ENCODE results near the gene AGBL3.

Gene AGBL3

DNA sequence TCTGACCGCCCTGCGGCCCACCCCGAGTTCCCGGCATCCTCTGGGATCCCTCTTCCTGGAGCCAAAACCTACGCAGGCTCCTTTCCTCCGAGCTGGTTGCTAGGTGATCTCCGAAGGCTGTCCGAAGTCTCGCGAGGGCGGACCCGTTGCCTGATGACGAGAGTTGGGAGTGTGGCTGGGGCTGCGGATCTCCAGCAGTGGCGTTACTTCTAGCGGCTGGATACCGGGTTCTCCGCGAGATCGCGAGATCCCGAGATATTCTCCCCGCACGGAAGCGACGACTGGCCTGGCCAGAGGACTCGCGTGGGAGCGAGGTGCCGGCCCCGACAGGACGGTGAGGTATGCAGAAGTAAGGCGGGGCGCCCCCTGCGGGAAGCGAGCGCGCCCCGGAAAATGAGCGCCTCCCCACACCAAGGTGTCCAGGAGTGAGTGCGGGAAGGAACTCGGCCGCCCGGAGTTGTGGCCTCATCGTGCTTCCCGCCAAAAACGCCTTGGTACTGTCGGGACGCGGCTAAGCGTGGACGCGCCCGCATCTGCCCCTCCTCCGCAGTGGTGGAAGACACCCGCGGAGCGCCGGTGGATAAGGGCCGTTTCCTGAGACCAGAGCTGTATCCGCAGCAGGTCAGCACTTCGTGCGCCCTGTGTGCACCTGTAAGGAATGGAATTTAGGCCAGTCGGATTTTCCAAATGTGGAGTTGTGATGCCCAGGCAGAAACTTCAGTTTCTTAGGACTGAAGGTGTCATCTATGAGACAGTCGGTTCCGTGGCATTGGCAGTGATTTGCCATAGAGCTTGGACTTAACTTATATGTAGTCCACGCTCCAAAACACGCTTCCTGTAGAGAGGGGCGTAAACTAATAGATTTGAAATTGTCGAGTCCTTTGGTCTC is at the start of gene AGBL3:
AGBL3 (plus strand) TSS at position 146 of the 889 bp plus-strand sequence. CDS start 1,426 bp downstream, outside the sequence.
- H3K4me3 ChIP-seq: peak within 1 kb of the TSS; percentile 94
- peak within 1 kb of the TSS; percentile 94 to 95 for H3K27ac ChIP-seq
- TF ChIP-seq, protein P1, sequence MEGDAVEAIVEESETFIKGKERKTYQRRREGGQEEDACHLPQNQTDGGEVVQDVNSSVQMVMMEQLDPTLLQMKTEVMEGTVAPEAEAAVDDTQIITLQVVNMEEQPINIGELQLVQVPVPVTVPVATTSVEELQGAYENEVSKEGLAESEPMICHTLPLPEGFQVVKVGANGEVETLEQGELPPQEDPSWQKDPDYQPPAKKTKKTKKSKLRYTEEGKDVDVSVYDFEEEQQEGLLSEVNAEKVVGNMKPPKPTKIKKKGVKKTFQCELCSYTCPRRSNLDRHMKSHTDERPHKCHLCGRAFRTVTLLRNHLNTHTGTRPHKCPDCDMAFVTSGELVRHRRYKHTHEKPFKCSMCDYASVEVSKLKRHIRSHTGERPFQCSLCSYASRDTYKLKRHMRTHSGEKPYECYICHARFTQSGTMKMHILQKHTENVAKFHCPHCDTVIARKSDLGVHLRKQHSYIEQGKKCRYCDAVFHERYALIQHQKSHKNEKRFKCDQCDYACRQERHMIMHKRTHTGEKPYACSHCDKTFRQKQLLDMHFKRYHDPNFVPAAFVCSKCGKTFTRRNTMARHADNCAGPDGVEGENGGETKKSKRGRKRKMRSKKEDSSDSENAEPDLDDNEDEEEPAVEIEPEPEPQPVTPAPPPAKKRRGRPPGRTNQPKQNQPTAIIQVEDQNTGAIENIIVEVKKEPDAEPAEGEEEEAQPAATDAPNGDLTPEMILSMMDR (IDR thresholded peaks at IDR 0.05): peak; percentile 15
- peak; percentile 99 for DNase-seq (ENCODE audit: low spot score)

DNA sequence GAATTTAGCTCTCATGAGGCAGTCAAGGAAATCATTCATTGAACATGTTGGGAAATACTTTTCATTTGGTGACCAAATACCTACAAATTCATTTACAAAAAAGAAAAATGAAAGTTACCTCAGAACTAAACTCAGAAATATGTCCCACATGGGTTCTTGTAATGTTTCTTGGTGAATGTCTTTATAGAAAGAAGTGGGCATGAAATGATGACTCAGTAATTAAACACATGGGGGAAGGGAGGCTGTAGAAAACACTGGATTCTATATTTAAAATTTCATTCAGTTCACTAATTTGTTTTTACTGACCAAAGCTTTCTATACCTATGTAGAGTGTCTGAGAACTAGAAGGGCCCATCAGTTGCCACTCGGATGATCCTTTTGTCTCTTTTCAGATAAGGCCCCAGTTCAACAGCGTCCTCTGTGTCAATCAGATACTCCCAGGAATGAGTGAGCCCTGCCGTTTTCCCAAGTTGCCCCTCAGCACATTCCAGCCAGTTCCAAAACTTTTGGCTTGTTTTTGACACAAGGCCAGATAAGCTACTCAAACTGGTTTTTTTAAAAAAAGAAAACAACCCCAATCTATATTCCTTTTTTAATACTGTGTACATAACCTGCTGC is 49.3 kb upstream of the AGBL3 start:
- DNase-seq (ENCODE audit: low spot score): no peak
- TF ChIP-seq, protein P1 (IDR thresholded peaks at IDR 0.05): no peak
- Histone ChIP-seq H3K27ac (peak overlapping the region; percentile 64 to 65), H3K4me3 (no peak overlapping the region)

DNA sequence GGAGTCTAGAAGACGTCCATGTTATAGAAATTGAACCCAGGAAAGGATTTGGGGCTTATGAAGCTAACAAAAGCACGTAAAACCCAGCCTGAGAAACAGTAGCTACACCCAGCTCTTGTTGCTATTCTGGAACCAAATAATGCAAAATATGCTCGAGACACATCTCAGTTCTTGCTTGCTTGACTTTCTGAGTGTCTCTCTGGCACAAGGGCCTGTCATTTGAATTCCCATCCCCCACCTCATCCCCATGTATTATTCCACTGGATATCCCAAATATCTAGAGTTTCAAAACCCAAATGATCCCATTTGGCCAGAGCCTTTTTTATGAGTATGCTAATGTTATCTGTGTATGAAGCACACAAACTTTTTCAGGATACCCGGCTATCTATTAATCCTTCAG is 48.2 kb upstream of the AGBL3 start:
- TF ChIP-seq, protein P1 (IDR thresholded peaks at IDR 0.05): no peak
- no peak overlapping the region for H3K4me3 ChIP-seq
- peak overlapping the region; percentile 53 to 65 for H3K27ac ChIP-seq
- no peak for DNase-seq (ENCODE audit: low spot score)

DNA sequence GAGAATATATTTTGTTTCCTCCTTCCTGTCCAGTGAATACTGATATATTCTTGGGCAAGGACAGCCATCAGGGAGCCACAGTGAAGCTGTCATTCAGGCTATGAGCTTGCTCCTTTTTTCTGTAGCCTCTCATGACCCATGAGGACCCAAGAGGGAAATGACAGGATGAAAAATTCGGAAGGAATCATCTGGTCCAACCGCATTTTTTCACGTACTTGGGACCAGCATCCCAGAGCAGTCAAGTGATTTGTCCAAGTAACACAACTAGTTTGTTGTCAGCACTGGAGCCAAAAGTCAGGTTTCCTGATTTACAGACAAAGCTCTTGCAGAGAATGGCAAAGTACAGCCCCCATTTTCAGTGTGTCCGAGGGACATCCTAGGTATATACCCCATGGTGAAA is 47.2 kb upstream of the AGBL3 start:
- peak overlapping the region; percentile 38 to 65 for H3K27ac ChIP-seq
- no peak for DNase-seq (ENCODE audit: low spot score)
- H3K4me3 ChIP-seq: no peak overlapping the region

DNA sequence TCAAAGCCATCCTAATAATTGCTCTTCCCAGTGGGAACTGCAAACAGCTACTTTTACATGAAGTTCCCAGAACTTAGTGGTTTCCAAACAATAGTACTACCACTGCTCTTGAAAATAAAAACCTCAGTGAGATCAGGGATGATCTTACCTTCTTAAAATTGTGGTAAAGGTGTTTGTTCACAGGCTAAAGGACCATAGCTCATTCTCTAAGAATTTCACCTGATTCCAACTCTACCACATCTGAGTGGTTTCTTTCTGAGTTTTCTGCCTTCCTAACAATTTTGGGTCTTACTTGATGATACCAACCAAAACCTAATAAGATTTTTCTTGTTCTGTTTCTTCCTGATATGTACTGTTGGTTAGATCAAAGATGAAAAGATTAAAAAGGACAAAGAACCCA is 45.6 kb upstream of the AGBL3 start:
- Histone ChIP-seq H3K4me3 (no peak overlapping the region), H3K27ac (peak overlapping the region in 1 of 2 donors; percentile 44)
- DNase-seq (ENCODE audit: low spot score): no peak

More for the DNA sequence above, 47.2 kb upstream of the AGBL3 start:
- TF ChIP-seq, protein P1 (IDR thresholded peaks at IDR 0.05): no peak

DNA sequence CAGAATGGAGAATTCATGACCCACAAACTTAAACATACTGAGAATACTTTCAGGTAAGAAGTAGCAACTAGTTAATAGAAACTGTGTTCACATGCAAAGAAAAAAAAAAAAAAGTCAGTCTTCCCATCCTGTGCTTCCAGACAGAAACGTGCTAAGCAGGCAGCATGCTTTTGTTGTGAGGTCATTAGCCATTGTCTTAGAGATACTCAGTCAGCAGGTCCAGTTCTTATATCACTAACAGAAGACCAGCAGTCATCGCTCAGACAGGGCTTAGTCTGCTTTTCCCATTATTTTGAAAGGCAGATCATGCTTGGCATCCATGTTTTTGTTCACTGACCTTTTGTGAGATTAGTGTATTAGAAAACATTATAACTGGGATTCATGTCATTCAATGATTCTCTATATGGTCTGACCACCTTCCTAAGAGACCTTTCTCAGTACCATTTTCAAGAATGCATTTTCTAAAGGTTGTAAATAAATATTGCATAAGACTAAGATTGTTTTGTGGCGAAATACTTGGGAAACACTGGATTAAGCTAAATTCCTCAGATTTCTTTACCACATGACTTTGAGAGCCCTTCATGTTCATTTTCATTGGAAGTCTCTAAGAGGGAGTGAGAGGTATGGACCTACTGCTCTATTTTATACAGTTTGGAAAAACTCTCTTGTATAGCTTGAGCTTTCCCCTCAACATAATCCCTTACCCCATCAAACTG is 45.0 kb upstream of the AGBL3 start:
- H3K27ac ChIP-seq: peak overlapping the region; percentile 32 to 44
- no peak for DNase-seq (ENCODE audit: low spot score)
- TF ChIP-seq, protein P1 (IDR thresholded peaks at IDR 0.05): no peak
- H3K4me3 ChIP-seq: no peak overlapping the region

More for the DNA sequence above, 45.6 kb upstream of the AGBL3 start:
- TF ChIP-seq, protein P1 (IDR thresholded peaks at IDR 0.05): no peak

Measured in coronary artery (tissue), 2 donors.